H9 (cell line): Measurements from ENCODE around the gene SDK1. TPM values are rescaled to one million over a fixed set of nuclear protein-coding genes. Genes with fewer than 3 reads are reported as not detected.

Experiments used
- DNase-seq: peaks from one replicate; pipeline ENCODE4 v3.0.0-alpha.2; 2017
- H2AFZ ChIP-seq: one replicate; pipeline ENCODE4 v1.6.1; 2013; ENCODE audit warnings: mild to moderate bottlenecking, low read length, control low read depth, moderate library complexity
- H2AK5ac ChIP-seq: 2 replicates; pipeline ENCODE4 v1.6.1; 2013; ENCODE audit warnings: low read length, control low read depth, mixed read lengths; ENCODE audit not compliant: insufficient read length
- H2BK120ac ChIP-seq: one replicate; pipeline ENCODE4 v1.6.1; 2013; ENCODE audit warnings: low read depth, mild to moderate bottlenecking, low read length, control low read depth, inconsistent platforms; ENCODE audit not compliant: poor library complexity, severe bottlenecking
- H2BK12ac ChIP-seq: 2 replicates; pipeline ENCODE4 v1.6.1; 2013; ENCODE audit warnings: low read length, control low read depth, mixed read lengths, low read depth; ENCODE audit not compliant: insufficient read length
- H2BK15ac ChIP-seq: 2 replicates; pipeline ENCODE4 v1.6.1; 2013; ENCODE audit warnings: low read depth, low read length, control low read depth
- H2BK20ac ChIP-seq: one replicate; pipeline ENCODE4 v1.6.1; 2013; ENCODE audit warnings: low read depth, mild to moderate bottlenecking, low read length, control low read depth, inconsistent platforms; ENCODE audit not compliant: poor library complexity, severe bottlenecking
- H2BK5ac ChIP-seq: 2 replicates; pipeline ENCODE4 v1.6.1; 2013; ENCODE audit warnings: low read length, control low read depth, mixed read lengths; ENCODE audit not compliant: insufficient read length
- H3K14ac ChIP-seq: 2 replicates; pipeline ENCODE4 v1.6.1; 2013; ENCODE audit warnings: low read length, control low read depth; ENCODE audit not compliant: insufficient read depth
- H3K18ac ChIP-seq: 2 replicates; pipeline ENCODE4 v1.6.1; 2013; ENCODE audit warnings: low read depth, mild to moderate bottlenecking, mixed read lengths, low read length, control low read depth; ENCODE audit not compliant: insufficient read length
- H3K23ac ChIP-seq: 2 replicates; pipeline ENCODE4 v1.6.1; 2013; ENCODE audit warnings: low read length, control low read depth, mixed read lengths, low read depth; ENCODE audit not compliant: insufficient read length
- H3K23me2 ChIP-seq: 2 replicates; pipeline ENCODE4 v1.6.1; 2013; ENCODE audit warnings: low read depth, mild to moderate bottlenecking, mixed read lengths, low read length, control low read depth; ENCODE audit not compliant: insufficient read length, poor library complexity, severe bottlenecking
- H3K27ac ChIP-seq: 2 replicates; pipeline ENCODE4 v1.5.1; 2013; ENCODE audit warnings: low read length, control low read depth, mixed read lengths, low read depth; ENCODE audit not compliant: insufficient read length
- H3K27me3 ChIP-seq: 2 replicates; pipeline ENCODE4 v1.6.1; 2013; ENCODE audit warnings: low read length, control low read depth, inconsistent platforms; ENCODE audit not compliant: insufficient read depth
- H3K4ac ChIP-seq: 2 replicates; pipeline ENCODE4 v1.6.1; 2013; ENCODE audit warnings: low read depth, mild to moderate bottlenecking, control low read depth, inconsistent platforms, low read length, moderate library complexity
- H3K4me1 ChIP-seq: 2 replicates; pipeline ENCODE4 v1.6.1; 2013; ENCODE audit warnings: low read length, control low read depth, inconsistent platforms; ENCODE audit not compliant: insufficient read depth
- H3K4me2 ChIP-seq: 2 replicates; pipeline ENCODE4 v1.6.1; 2013; ENCODE audit warnings: low read length, control low read depth, mixed read lengths; ENCODE audit not compliant: insufficient read length, insufficient read depth
- H3K56ac ChIP-seq: 2 replicates; pipeline ENCODE4 v1.6.1; 2013; ENCODE audit warnings: low read depth, mild to moderate bottlenecking, mixed read lengths, low read length, control low read depth; ENCODE audit not compliant: insufficient read length
- H3K79me1 ChIP-seq: 2 replicates; pipeline ENCODE4 v1.6.1; 2013; ENCODE audit warnings: low read depth, mild to moderate bottlenecking, moderate library complexity, low read length, control low read depth, inconsistent platforms; ENCODE audit not compliant: insufficient read depth, poor library complexity, severe bottlenecking
- H3K79me2 ChIP-seq: 2 replicates; pipeline ENCODE4 v1.6.1; 2013; ENCODE audit warnings: low read length, control low read depth, inconsistent platforms; ENCODE audit not compliant: insufficient read depth
- H3K9ac ChIP-seq: 2 replicates; pipeline ENCODE4 v1.6.1; 2013; ENCODE audit warnings: low read length, control low read depth, mixed read lengths; ENCODE audit not compliant: insufficient read length; ENCODE audit errors: extremely low read depth
- H3K9me3 ChIP-seq: one replicate; pipeline ENCODE4 v1.6.1; 2013; ENCODE audit warnings: low read depth, low read length, inconsistent platforms; ENCODE audit not compliant: control insufficient read depth
- H3T11ph ChIP-seq: one replicate; pipeline ENCODE4 v1.6.1; 2013; ENCODE audit warnings: mild to moderate bottlenecking, low read length, control low read depth, inconsistent platforms
- H4K20me1 ChIP-seq: one replicate; pipeline ENCODE4 v1.6.1; 2013; ENCODE audit not compliant: control insufficient read depth, insufficient read length, insufficient read depth
- H4K5ac ChIP-seq: 2 replicates; pipeline ENCODE4 v1.6.1; 2013; ENCODE audit warnings: low read depth, mild to moderate bottlenecking, mixed read lengths, low read length, control low read depth; ENCODE audit not compliant: insufficient read length
- H4K8ac ChIP-seq: replicated peaks from 2 replicates; pipeline ENCODE4 v1.6.1; 2013; ENCODE audit warnings: low read length, control low read depth, mixed read lengths, low read depth; ENCODE audit not compliant: insufficient read length
- H4K91ac ChIP-seq: 2 replicates; pipeline ENCODE4 v1.6.1; 2013; ENCODE audit warnings: low read depth, mild to moderate bottlenecking, moderate library complexity, mixed read lengths, low read length, control low read depth; ENCODE audit not compliant: insufficient read length
- H3K27ac Mint-ChIP-seq, 3 experiments: 2 replicates in 2 of 3; 3 replicates in 1 of 3; pipeline ENCODE4 v1.8.0; 2020 to 2021; ENCODE audit warnings: mixed read lengths in 3 of 3, mild to moderate bottlenecking in 1 of 3, moderate library complexity in 1 of 3
- H3K27me3 Mint-ChIP-seq: 2 replicates; pipeline ENCODE4 v1.8.0; 2021; ENCODE audit warnings: low read depth, mild to moderate bottlenecking, moderate library complexity, mixed read lengths
- H3K36me3 Mint-ChIP-seq, 3 experiments: 2 replicates in 2 of 3; 3 replicates in 1 of 3; pipeline ENCODE4 v1.8.0; 2020 to 2021; ENCODE audit warnings: low read depth in 3 of 3, mixed read lengths in 3 of 3; ENCODE audit not compliant: insufficient read depth in 1 of 3
- H3K4me1 Mint-ChIP-seq, 2 experiments: 2 replicates each; pipeline ENCODE4 v1.8.0; 2020; ENCODE audit warnings: mixed read lengths in 2 of 2
- H3K4me3 Mint-ChIP-seq, 2 experiments: 2 replicates in 1 of 2; 3 replicates in 1 of 2; pipeline ENCODE4 v1.8.0; 2020 to 2021; ENCODE audit warnings: mild to moderate bottlenecking in 2 of 2, mixed read lengths in 2 of 2, moderate library complexity in 1 of 2
- H3K9me3 Mint-ChIP-seq, 2 experiments: 2 replicates in 1 of 2; 3 replicates in 1 of 2; pipeline ENCODE4 v1.8.0; 2020; ENCODE audit warnings: mild to moderate bottlenecking in 2 of 2, mixed read lengths in 2 of 2, moderate library complexity in 1 of 2
- CTCF ChIP-seq: fragments of 200-600 bp; sonication (generic); conservative IDR thresholded peaks from 3 replicates; pipeline ENCODE4 v1.8.0; 2021; ENCODE audit warnings: antibody characterized with exemption, mild to moderate bottlenecking
- WGBS: extraction: QIAGEN DNeasy Blood & Tissue Kit; methylation state at CpG from one replicate; pipeline ENCODE4 v1.1.7; 2013; ENCODE audit warnings: missing lambda C conversion rate, low lambda C conversion rate, mixed read lengths; ENCODE audit not compliant: insufficient read length; ENCODE audit errors: extremely low coverage; 5-methylcytosine and 5-hydroxymethylcytosine counted together
- total RNA-seq: library from RNA; stranded (reverse); gene quantifications from 2 replicates; pipeline ENCODE4 v1.2.1, GENCODE V29; 2021

The SDK1 gene
- total RNA-seq, 1 experiment from 2014 or later, result 8.7 TPM

DNA sequence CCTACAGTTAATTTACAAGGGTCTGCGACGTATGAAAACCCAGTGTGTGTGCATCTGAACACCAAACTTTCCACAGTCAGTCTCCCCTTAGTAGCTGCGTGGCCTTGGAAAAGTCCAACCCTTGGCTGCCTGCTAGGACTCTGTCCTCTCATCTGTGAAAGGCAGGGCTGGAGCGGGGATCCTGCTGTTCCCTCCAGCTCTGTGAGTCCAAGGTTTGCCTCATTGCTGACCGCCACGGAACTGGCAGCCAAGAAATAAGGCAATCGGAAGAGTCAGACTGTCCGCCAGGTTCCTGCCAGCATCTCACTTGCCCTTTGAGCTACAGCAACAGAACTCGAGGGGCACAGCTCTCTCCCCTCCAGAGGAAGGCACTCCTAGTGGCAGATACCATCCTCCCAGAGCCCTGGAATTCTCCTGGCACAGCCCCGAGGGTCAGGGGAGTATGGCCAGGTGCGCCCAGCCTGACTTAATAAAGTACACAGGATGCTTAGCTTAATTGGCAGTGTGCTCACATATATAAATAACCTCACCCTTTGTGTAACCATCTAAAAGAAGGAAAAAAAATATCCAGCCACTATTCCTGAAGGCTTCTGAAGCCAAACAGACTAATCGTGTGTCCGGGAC, 851.0 kb downstream of the SDK1 start:
- Mint-ChIP-seq H3K9me3 (no peaks in the 10 kb centered on the region), H3K36me3 (no peaks in the 10 kb centered on the region), H3K4me1 (peaks cover 9 to 13% of the 10 kb centered on the region in 2 experiments; a peak in 3 of 4 replicates), H3K4me3 (no peak overlapping the region), H3K27me3 (peaks cover 2% of the 10 kb centered on the region; the same call in 1 of the 2 replicates), H3K27ac (no peak overlapping the region; a peak in 1 of 7 replicates)
- no peak overlapping the region for H3T11ph ChIP-seq
- no peaks in the 10 kb centered on the region for H3K4me1 ChIP-seq
- H3K23ac ChIP-seq, result no peak overlapping the region
- no peaks in the 10 kb centered on the region for H3K27me3 ChIP-seq
- no peak overlapping the region for H2BK15ac ChIP-seq
- no peaks in the 10 kb centered on the region for H3K79me1 ChIP-seq
- no peak overlapping the region for H2BK5ac ChIP-seq
- H3K14ac ChIP-seq, result no peak overlapping the region
- H3K9ac ChIP-seq, result no peak overlapping the region
- no peak overlapping the region for H4K5ac ChIP-seq
- H3K4me2 ChIP-seq, result no peak overlapping the region
- H2BK12ac ChIP-seq, result no peak overlapping the region
- WGBS, result no CpG with 5 or more reads among the region's 13 CpGs
- H2AK5ac ChIP-seq, result no peak overlapping the region
- H4K91ac ChIP-seq, result no peak overlapping the region
- no peak overlapping the region for H3K4ac ChIP-seq
- H2BK120ac ChIP-seq, result no peak overlapping the region
- H3K18ac ChIP-seq, result no peak overlapping the region
- H4K8ac ChIP-seq, result no peak overlapping the region
- H3K9me3 ChIP-seq, result no peaks in the 10 kb centered on the region
- no peak overlapping the region for H2BK20ac ChIP-seq
- no peaks in the 10 kb centered on the region for H3K79me2 ChIP-seq
- DNase-seq, result no peak
- H3K27ac ChIP-seq, result no peak overlapping the region
- no peak overlapping the region for H3K56ac ChIP-seq
- TF ChIP-seq CTCF, result no peak
- no peaks in the 10 kb centered on the region for H3K23me2 ChIP-seq
- no peaks in the 10 kb centered on the region for H4K20me1 ChIP-seq
- no peak overlapping the region for H2AFZ ChIP-seq
